GM12872 (cell line): ENCODE measurements around the gene IFITM10.

Source experiments
- TF ChIP-seq, protein P1 (sequence below): IDR thresholded peaks from 3 replicates; pipeline ENCODE4 v1.5.1; 2011; ENCODE audit warnings: low read depth, mild to moderate bottlenecking, low read length, moderate library complexity; ENCODE audit not compliant: insufficient read depth

Gene IFITM10

DNA sequence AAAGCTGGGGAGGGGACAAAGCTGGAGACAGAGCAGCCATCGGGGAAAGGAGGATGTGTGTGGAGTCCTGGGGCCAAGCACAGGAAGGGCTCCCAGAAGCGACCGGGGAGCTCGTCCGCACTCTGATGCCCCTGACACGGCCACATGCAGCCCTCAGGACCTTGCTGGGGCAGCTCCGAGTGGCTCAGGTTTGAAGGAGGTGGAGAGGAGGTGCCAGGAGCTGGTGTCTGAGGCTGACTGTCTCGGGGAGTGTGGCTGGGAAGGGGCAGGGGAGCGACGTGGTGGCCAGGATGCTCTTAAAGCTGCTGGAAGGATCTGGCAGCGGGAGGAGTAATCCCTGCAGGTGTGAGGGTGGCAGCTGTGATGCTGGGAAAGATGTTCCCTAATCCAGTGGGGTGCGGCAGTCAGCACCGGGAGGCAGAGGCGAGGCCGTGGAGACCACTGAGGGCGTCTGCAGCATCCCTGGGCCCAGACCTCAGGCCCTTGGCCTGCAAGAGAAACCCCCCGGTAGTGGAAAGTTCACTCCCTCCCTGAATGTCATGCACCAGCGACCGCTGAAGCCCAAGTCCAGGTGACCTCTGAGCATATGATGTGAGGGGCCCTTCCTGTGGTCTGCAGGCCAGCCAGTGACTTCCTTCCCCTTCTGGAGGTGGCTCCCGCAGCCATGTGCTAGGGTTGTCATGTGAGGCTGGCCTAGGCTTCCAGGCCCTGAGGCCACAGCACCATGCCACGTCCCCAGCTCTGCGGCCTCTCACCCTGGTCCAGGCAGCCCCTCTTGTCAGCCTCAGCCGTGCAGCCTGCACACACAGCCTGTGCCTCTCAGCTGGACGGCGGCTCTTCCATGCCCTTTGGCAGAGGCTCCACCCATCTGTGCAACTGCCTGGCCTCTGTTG, 30.6 kb upstream of the IFITM10 start:
- TF ChIP-seq, protein P1, sequence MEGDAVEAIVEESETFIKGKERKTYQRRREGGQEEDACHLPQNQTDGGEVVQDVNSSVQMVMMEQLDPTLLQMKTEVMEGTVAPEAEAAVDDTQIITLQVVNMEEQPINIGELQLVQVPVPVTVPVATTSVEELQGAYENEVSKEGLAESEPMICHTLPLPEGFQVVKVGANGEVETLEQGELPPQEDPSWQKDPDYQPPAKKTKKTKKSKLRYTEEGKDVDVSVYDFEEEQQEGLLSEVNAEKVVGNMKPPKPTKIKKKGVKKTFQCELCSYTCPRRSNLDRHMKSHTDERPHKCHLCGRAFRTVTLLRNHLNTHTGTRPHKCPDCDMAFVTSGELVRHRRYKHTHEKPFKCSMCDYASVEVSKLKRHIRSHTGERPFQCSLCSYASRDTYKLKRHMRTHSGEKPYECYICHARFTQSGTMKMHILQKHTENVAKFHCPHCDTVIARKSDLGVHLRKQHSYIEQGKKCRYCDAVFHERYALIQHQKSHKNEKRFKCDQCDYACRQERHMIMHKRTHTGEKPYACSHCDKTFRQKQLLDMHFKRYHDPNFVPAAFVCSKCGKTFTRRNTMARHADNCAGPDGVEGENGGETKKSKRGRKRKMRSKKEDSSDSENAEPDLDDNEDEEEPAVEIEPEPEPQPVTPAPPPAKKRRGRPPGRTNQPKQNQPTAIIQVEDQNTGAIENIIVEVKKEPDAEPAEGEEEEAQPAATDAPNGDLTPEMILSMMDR = no peak

DNA sequence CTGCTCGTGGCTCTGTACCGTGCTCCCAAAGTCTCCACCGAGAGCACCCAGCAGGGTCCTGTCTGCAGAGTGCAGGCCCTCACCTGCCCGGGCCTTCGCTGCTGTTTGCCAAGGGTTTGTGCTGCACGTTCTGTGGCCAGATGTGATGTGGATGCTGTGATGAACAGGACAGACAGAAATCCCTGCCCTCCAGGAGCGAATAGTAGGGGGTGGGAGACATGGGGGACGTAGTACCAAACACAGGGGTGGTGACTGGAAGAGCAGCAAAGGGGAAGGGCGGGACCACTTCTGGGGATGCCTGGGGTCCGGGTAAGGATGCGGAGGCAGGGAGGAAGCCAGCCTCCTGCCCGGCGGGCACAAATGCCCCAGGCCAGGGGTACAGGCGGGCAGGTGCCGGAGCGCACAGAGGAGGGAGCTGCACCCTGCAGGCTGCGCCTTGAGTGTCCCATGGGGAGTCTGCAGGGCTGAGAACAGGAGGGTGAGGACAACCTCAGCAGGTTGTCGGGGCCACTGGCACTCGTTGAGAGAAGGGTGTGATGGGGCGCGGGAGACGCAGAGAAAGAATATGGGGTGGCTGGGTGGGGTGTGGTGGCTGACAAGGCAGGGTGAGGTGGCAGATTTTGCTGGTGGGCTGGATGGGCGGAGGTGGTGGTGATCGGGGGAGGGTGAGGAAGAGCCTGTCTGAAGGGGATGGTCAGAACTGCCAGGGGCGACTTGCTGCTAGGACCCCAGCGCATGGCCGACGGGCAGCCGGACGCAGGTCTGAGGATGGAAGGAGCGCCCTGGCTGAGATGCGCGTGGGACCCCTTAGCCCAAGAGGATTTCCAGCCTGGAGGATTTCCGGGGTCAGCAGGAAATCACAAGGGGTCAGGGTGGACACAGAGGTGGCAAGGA, 29.7 kb upstream of the IFITM10 start:
- TF ChIP-seq, protein P1 = no peak

DNA sequence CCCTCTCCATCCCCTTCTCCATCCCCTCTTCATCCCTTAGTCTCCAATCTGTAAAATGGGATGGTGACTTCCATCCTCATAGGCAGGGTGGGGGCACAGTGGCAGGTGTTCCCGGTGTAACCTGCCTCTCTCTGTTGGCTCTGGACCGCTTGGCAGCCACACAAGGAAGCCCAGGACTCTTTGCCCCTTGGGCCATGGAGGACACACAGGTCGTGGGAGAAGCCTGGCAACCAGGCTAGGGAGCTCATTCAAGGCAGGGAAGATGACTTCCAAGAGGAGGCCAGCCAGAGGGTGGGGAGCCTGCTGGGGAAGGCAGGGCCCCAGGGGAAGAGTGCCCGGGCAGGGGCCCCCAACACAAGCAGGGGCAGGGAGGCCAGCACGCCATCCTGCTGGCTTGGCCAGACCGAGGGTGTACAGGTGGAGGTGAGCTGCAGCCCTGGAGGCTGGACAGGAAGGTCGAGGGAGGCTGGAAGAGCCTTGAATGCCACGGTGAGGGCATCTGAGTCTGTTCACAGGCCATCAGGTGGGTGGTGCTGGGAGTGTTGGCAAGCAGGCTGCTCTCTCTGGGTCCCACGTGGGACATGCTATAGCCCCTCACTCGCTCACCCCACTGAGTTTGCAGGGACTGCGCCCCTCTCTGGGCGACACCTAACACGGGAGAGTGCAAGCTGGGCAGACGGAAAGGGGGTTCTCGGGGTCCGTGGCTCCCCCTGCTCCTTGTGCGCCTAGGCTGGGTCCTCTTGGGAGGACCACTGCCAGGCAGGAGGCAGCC, 28.8 kb upstream of the IFITM10 start:
- TF ChIP-seq, protein P1 = no peak

DNA sequence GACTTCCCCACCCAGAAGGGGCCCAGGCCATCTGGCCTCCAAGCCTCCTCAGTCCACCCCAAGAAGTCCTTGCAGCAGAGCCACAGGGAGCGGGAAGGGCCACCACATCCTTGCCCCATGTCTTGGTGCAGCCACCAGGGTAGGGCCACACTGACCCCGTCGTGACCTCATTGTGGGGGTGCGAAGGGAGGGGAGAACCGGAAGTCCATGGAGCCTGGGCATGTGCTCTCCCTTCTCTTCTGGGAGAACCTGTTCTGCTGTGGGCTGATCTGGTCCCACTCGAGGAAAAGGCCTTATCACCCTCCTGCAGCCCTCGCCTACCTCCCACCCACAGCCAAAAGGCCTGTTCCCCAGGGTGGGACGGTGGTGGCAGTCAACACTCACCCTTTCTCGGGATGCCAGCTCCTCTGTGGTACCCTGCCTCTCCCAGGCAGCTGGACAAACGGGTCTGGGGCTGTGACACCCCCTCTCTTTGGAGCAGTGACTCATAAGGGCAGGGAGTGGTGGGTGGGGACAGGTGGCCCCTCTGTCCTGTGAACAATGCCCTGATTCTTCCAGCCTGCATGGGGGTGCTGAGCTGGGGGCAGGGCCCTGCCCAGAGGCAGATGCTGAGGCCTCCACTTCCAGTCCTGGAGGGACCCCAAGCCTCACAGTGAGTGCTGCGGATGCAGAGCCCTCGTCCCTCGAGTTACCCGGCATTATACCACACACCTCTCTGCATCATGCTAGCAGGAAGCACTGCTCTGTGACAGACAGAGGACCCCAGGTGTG, 27.9 kb upstream of the IFITM10 start:
- TF ChIP-seq, protein P1 = no peak

DNA sequence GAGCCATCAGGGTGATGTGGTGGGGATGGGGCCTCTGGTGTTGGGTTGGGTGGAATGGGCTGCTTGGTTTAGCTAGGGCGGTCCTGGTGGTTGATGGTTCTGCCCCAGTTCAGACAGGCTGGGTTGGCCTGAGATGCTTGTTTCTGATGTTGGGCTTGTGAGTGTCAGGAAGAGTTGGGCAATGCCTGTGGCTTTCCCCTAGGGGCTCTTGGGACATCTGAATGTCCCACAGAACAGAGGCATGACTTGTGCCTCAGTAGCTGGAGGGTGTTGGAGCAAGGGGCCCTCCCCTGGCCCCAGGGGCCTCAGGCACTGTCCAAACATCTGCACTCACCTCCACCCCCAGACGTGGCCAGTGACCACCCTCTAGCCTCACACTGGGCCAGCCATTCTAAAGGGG, 27.3 kb upstream of the IFITM10 start:
- TF ChIP-seq, protein P1 = no peak

DNA sequence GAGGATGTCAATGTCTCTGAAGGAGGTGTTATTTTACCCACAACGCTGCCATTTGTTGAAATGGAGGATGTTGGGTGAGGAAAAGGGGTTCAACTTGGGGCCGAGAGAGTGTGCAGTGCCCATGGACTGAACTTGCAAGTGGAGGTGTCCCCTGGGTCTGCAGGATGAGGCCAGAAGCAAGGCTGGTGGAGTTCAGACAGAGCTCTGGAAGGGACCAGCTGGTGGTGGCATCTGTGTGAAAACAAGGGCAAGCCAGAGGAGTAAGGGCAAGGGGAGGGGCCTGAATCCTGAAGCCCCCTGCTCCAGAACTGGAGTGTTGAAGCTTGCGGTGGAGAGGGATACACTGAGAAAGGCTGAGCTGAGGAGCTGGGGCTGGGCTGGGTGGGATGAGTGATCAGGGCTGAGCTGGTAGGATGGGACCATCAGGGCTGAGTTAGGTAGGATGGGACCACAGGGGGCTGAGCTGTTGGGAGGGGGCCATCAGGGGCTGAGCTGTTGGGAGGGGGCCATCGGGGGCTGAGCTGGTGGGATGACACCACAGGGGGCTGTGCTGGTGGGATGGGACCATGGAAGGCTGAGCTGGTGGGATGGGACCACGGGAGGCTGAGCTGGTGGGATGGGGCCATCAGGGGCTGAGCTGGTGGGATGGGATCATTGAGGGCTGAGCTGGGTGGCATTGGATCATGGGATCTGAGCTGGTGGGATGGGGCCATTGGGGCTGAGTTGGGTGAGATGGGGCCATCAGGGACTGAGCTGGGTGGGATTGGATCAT, 26.7 kb upstream of the IFITM10 start:
- TF ChIP-seq, protein P1 = no peak
